ENCODE data around the gene TUBGCP5. TPM values are rescaled to one million over a fixed set of nuclear protein-coding genes. Genes with fewer than 3 reads are reported as not detected.

TUBGCP5 gene
- total RNA-seq, 2 donors from 2014 or later = 11.4 to 18.7 TPM

GRCh38 chr15:22974745-22975144, 64.6 kb downstream of the TUBGCP5 start:
- Mint-ChIP-seq H3K9me3 (no peaks in the 10 kb centered on the region), H3K4me3 (no peak overlapping the region), H3K27ac (no peak overlapping the region), H3K27me3 (peaks cover 5% of the 10 kb centered on the region), H3K4me1 (peaks cover 24% of the 10 kb centered on the region), H3K36me3 (ENCODE audit: low read depth) (peaks cover 4% of the 10 kb centered on the region)
- no peak for ATAC-seq (replicated peaks)

DNA sequence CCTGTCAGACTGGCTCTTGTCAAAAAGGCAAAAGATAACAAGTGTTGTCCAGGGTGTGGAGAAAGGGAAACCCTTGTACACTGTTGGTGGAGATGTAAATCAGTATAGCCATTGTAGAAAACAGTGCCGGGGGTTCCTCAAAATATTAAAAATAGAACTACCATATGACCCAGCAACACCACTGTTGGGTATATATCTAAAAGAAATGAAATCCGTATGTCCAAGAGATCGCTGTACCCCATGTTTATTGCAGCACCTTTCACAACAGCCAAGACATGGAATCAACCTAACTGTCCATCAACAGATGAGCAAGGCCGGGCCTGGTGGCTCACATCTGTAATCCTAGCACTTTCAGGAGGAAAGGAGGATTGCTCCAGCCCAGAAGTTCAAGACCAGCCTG, 65.4 kb downstream of the TUBGCP5 start:
- H3K27me3 Mint-ChIP-seq = peaks cover 3% of the 10 kb centered on the region
- H3K27ac Mint-ChIP-seq = peak overlapping the region; percentile 54
- ATAC-seq (replicated peaks) = no peak
- H3K4me1 Mint-ChIP-seq = peaks cover 19% of the 10 kb centered on the region
- no peak overlapping the region for H3K4me3 Mint-ChIP-seq
- H3K9me3 Mint-ChIP-seq = no peaks in the 10 kb centered on the region
- no peaks in the 10 kb centered on the region for H3K36me3 Mint-ChIP-seq (ENCODE audit: low read depth)

GRCh38 chr15:22973286-22973685, 66.1 kb downstream of the TUBGCP5 start:
- Mint-ChIP-seq H3K27me3 (no peaks in the 10 kb centered on the region), H3K9me3 (no peaks in the 10 kb centered on the region), H3K4me3 (peak overlapping the region; percentile 31), H3K4me1 (peaks cover 19% of the 10 kb centered on the region), H3K27ac (peak overlapping the region; percentile 54), H3K36me3 (ENCODE audit: low read depth) (no peaks in the 10 kb centered on the region)
- peak; percentile 46 for ATAC-seq (replicated peaks)

- no peaks in the 10 kb centered on the region for H3K36me3 Mint-ChIP-seq (ENCODE audit: low read depth)
- H3K4me1 Mint-ChIP-seq = peaks cover 15% of the 10 kb centered on the region
These were observed 69.9 kb downstream of the TUBGCP5 start for GRCh38 chr15:22969489-22969888.

GRCh38 chr15:22968366-22968765, 71.0 kb downstream of the TUBGCP5 start:
- H3K27me3 Mint-ChIP-seq = no peaks in the 10 kb centered on the region
- no peaks in the 10 kb centered on the region for H3K36me3 Mint-ChIP-seq (ENCODE audit: low read depth)
- H3K4me1 Mint-ChIP-seq = peaks cover 9% of the 10 kb centered on the region
- no peak overlapping the region for H3K27ac Mint-ChIP-seq
- no peaks in the 10 kb centered on the region for H3K9me3 Mint-ChIP-seq
- H3K4me3 Mint-ChIP-seq = no peak overlapping the region
- ATAC-seq (replicated peaks) = peak; percentile 45

More at GRCh38 chr15:22969489-22969888, 69.9 kb downstream of the TUBGCP5 start:
- H3K9me3 Mint-ChIP-seq = no peaks in the 10 kb centered on the region
- H3K27me3 Mint-ChIP-seq = no peaks in the 10 kb centered on the region
- no peak overlapping the region for H3K4me3 Mint-ChIP-seq
- no peak overlapping the region for H3K27ac Mint-ChIP-seq
- no peak for ATAC-seq (replicated peaks)

DNA sequence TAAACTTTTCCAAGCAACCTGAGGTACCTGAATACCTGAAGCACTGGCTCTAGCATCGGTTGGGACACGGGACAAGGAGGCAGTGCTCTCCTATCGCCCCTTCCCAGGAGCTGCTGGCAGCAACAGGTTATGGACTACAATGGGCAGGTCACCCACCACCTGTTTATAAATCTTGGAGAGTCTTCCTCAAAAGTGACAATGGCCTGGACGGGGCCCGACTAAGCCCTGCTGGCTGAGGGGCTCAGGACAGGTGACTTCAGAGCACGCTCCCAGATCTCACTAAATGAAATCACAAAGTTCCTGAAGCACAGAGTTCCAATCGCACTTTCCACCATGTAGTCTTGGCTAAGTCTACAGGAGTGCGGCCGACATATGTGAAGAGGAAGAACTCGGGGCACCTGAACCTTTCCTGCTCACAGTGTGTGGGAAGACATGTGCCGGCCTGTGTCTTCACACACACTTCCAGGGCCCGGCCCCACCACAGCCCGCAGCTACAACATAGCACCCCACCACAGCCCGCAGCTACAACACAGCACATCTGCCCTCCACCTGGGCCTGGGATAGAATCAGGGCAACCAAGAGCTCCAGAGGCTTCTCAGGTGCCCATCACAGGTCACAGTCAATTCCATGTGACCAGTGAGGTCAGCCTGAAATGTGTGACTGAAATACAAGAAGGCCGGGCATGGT, 72.1 kb downstream of the TUBGCP5 start:
- Mint-ChIP-seq H3K9me3 (no peaks in the 10 kb centered on the region), H3K4me3 (no peak overlapping the region), H3K27me3 (no peaks in the 10 kb centered on the region), H3K27ac (no peak overlapping the region), H3K4me1 (peaks cover 5% of the 10 kb centered on the region), H3K36me3 (ENCODE audit: low read depth) (no peaks in the 10 kb centered on the region)
- ATAC-seq (replicated peaks) = no peak

DNA sequence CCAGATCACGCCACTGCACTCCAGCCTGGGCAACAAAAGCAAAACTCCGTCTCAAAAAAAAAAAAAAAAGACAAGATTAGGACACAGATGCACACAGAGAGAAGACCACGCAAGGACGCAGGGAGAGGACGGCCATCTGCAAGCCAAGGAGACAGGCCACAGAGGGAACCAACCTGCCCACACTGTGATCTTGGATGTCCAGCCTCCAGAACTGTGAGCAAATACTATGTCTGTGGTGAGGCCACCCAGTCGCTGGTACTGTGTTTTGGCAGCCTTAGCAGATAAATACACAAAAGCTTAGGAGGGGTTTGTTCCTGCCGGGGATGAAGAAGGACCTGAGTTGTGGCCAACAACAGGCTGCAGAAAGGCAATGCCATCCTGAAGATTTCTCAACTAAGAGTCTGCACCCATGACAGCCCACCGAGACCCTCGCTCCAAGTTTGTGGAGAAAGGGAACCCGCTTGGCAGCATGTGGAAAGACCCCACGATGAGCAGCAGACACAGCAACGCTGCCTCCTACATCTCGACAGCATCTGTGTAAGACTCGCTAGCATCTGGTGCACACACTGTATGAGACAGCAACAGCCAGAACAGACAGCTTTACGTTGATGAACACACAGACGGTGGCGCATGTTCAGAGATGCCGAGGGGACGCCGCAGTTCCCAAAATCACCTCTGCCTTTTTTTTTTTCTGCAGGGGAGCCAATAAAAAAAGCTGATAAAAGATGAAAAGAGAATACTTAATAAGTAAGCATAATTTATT, 72.9 kb downstream of the TUBGCP5 start:
- no peak overlapping the region for H3K4me3 Mint-ChIP-seq
- H3K27me3 Mint-ChIP-seq = no peaks in the 10 kb centered on the region
- no peak overlapping the region for H3K27ac Mint-ChIP-seq
- ATAC-seq (replicated peaks) = no peak
- H3K4me1 Mint-ChIP-seq = peaks cover 5% of the 10 kb centered on the region
- no peaks in the 10 kb centered on the region for H3K9me3 Mint-ChIP-seq
- no peaks in the 10 kb centered on the region for H3K36me3 Mint-ChIP-seq (ENCODE audit: low read depth)

GRCh38 chr15:22963641-22964040, 75.7 kb downstream of the TUBGCP5 start:
- no peaks in the 10 kb centered on the region for H3K9me3 Mint-ChIP-seq
- H3K36me3 Mint-ChIP-seq (ENCODE audit: low read depth) = no peaks in the 10 kb centered on the region
- H3K4me1 Mint-ChIP-seq = peaks cover 10% of the 10 kb centered on the region
- H3K27ac Mint-ChIP-seq = no peak overlapping the region
- no peak for ATAC-seq (replicated peaks)
- no peak overlapping the region for H3K4me3 Mint-ChIP-seq
- H3K27me3 Mint-ChIP-seq = no peaks in the 10 kb centered on the region

GRCh38 chr15:22962611-22963010, 76.8 kb downstream of the TUBGCP5 start:
- Mint-ChIP-seq H3K4me3 (no peak overlapping the region), H3K4me1 (peaks cover 5% of the 10 kb centered on the region), H3K36me3 (ENCODE audit: low read depth) (no peaks in the 10 kb centered on the region), H3K27me3 (no peaks in the 10 kb centered on the region), H3K9me3 (no peaks in the 10 kb centered on the region), H3K27ac (no peak overlapping the region)
- no peak for ATAC-seq (replicated peaks)

DNA sequence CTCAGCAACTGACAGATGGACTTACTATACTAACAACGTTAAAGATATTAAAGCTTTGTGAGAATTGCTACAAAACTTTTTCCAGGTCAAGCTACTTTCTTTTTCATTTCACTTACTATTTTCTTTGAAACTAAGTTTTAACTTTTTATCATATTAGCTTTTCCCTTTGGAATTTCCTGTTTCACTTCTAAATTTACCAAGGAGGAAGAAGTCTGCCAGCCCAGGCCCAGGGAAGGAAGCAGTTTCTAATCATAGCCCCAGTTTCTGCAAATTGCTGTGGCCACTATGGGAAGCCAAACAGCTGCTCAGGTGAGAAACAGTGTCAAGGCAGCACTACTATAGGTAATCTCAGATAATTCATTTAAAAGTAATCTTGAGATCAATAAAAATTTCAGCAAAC, 77.6 kb downstream of the TUBGCP5 start:
- no peak for ATAC-seq (replicated peaks)
- H3K27ac Mint-ChIP-seq = no peak overlapping the region
- H3K4me1 Mint-ChIP-seq = peaks cover 5% of the 10 kb centered on the region
- H3K27me3 Mint-ChIP-seq = no peaks in the 10 kb centered on the region
- H3K36me3 Mint-ChIP-seq (ENCODE audit: low read depth) = no peaks in the 10 kb centered on the region
- no peaks in the 10 kb centered on the region for H3K9me3 Mint-ChIP-seq
- H3K4me3 Mint-ChIP-seq = no peak overlapping the region

GRCh38 chr15:22960556-22960955, 78.8 kb downstream of the TUBGCP5 start:
- Mint-ChIP-seq H3K9me3 (no peaks in the 10 kb centered on the region), H3K4me3 (no peak overlapping the region), H3K27ac (no peak overlapping the region), H3K36me3 (ENCODE audit: low read depth) (no peaks in the 10 kb centered on the region), H3K27me3 (no peaks in the 10 kb centered on the region), H3K4me1 (peaks cover 5% of the 10 kb centered on the region)
- no peak for ATAC-seq (replicated peaks)

GRCh38 chr15:22960126-22960525, 79.2 kb downstream of the TUBGCP5 start:
- no peak overlapping the region for H3K4me3 Mint-ChIP-seq
- H3K9me3 Mint-ChIP-seq = no peaks in the 10 kb centered on the region
- no peak for ATAC-seq (replicated peaks)
- H3K36me3 Mint-ChIP-seq (ENCODE audit: low read depth) = no peaks in the 10 kb centered on the region
- H3K27me3 Mint-ChIP-seq = no peaks in the 10 kb centered on the region
- H3K27ac Mint-ChIP-seq = no peak overlapping the region
- H3K4me1 Mint-ChIP-seq = peaks cover 5% of the 10 kb centered on the region

- Mint-ChIP-seq H3K36me3 (ENCODE audit: low read depth) (no peaks in the 10 kb centered on the region), H3K4me1 (peaks cover 5% of the 10 kb centered on the region), H3K4me3 (no peak overlapping the region), H3K9me3 (no peaks in the 10 kb centered on the region), H3K27me3 (no peaks in the 10 kb centered on the region), H3K27ac (no peak overlapping the region)
- no peak for ATAC-seq (replicated peaks)
These were observed 79.9 kb downstream of the TUBGCP5 start for GRCh38 chr15:22959321-22960101.

GRCh38 chr15:22958487-22959280, 80.7 kb downstream of the TUBGCP5 start:
- no peak overlapping the region for H3K4me3 Mint-ChIP-seq
- H3K27ac Mint-ChIP-seq = no peak overlapping the region
- ATAC-seq (replicated peaks) = no peak
- H3K4me1 Mint-ChIP-seq = peaks cover 5% of the 10 kb centered on the region
- H3K36me3 Mint-ChIP-seq (ENCODE audit: low read depth) = no peaks in the 10 kb centered on the region
- no peaks in the 10 kb centered on the region for H3K27me3 Mint-ChIP-seq
- no peaks in the 10 kb centered on the region for H3K9me3 Mint-ChIP-seq

Measured in activated T-helper 17 cell treated with anti-CD3 and anti-CD28 coated beads, Interleukin-2, amount 50 U/mL, for 72 hours (primary cell).